ENCODE measurements around the gene MTHFD1. TPM values are rescaled to one million over a fixed set of nuclear protein-coding genes. Genes with fewer than 3 reads are reported as not detected.
A peak's percentile ranks its signal among the peaks of the same experiment; 100 is the strongest.

Gene MTHFD1
- total and polyA plus RNA-seq, 12 donors = 34.5 to 85.2 (median 66.0) TPM

GRCh38 chr14:64461221-64461620, 73.1 kb downstream of the MTHFD1 start:
- WGBS, 2 donors = 84 to 90% methylated on average over 3 of the region's 3 CpGs
- H3K27ac ChIP-seq = no peak overlapping the region
- DNase-seq = no peak
- TF ChIP-seq, protein P1, sequence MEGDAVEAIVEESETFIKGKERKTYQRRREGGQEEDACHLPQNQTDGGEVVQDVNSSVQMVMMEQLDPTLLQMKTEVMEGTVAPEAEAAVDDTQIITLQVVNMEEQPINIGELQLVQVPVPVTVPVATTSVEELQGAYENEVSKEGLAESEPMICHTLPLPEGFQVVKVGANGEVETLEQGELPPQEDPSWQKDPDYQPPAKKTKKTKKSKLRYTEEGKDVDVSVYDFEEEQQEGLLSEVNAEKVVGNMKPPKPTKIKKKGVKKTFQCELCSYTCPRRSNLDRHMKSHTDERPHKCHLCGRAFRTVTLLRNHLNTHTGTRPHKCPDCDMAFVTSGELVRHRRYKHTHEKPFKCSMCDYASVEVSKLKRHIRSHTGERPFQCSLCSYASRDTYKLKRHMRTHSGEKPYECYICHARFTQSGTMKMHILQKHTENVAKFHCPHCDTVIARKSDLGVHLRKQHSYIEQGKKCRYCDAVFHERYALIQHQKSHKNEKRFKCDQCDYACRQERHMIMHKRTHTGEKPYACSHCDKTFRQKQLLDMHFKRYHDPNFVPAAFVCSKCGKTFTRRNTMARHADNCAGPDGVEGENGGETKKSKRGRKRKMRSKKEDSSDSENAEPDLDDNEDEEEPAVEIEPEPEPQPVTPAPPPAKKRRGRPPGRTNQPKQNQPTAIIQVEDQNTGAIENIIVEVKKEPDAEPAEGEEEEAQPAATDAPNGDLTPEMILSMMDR (IDR thresholded peaks at IDR 0.05) = no peak
- H3K27me3 ChIP-seq = peaks cover 0 to 17% (median 0%) of the 10 kb centered on the region in 7 donors
- intact Hi-C loops (cut with DNase I) = no loop called here
- H3K4me1 ChIP-seq = peaks cover 0 to 22% (median 7%) of the 10 kb centered on the region in 9 donors
- no peaks in the 10 kb centered on the region for H3K9me3 ChIP-seq
- no peak overlapping the region for H3K4me3 ChIP-seq
- peaks cover 0 to 35% (median 0%) of the 10 kb centered on the region in 9 donors for H3K36me3 ChIP-seq
- no peak for ATAC-seq

GRCh38 chr14:64463195-64463594, 75.0 kb downstream of the MTHFD1 start:
- Histone ChIP-seq H3K27me3 (peaks cover 0 to 19% (median 0%) of the 10 kb centered on the region in 7 donors), H3K27ac (no peak overlapping the region), H3K4me1 (peaks cover 0 to 32% (median 7%) of the 10 kb centered on the region in 9 donors), H3K36me3 (peaks cover 0 to 24% (median 0%) of the 10 kb centered on the region in 9 donors), H3K9me3 (no peaks in the 10 kb centered on the region), H3K4me3 (no peak overlapping the region)
- TF ChIP-seq, protein P1 (IDR thresholded peaks at IDR 0.05) = no peak
- 98% methylated on average over 2 of the region's 2 CpGs for WGBS, 2 donors
- ATAC-seq (no peak), DNase-seq (no peak)
- intact Hi-C loops (cut with DNase I) = no loop called here

DNA sequence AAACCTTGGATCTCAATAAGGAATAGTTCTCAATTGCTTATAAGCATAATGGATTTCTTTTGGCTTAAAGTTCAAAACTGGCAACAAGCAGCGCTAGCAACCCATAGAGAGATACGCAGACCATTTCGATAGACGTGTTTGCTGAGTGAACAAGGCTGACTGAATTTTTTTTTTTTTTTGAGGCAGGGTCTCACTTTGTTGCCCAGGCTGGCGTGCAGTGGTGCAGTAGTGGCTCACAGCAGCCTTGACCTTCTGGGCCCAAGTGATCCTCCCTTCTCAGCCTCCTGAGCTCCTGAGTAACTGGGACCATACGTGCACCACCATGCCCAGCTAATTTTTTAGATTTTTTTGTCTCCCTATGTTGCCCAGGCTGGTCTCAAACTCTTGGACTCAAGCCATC, 75.7 kb downstream of the MTHFD1 start:
- intact Hi-C loops (cut with DNase I) = no loop called here
- WGBS, 2 donors = 95 to 96% methylated on average over 6 of the region's 6 CpGs

GRCh38 chr14:64464651-64465050, 76.5 kb downstream of the MTHFD1 start:
- intact Hi-C loops (cut with DNase I) = no loop called here
- ATAC-seq (no peak), DNase-seq (no peak)
- peak overlapping the region in 9 of 10 donors; percentile 63 to 82 (median 78) for H3K4me3 ChIP-seq
- H3K36me3 ChIP-seq = peaks cover 0 to 14% (median 0%) of the 10 kb centered on the region in 9 donors
- peaks cover 0 to 19% (median 0%) of the 10 kb centered on the region in 7 donors for H3K27me3 ChIP-seq
- WGBS, 2 donors = 23 to 27% methylated on average over 6 of the region's 6 CpGs
- H3K27ac ChIP-seq = no peak overlapping the region
- no peaks in the 10 kb centered on the region for H3K9me3 ChIP-seq
- TF ChIP-seq, protein P1 (IDR thresholded peaks at IDR 0.05) = no peak
- H3K4me1 ChIP-seq = peaks cover 0 to 26% (median 7%) of the 10 kb centered on the region in 9 donors

More for the DNA sequence above, 75.7 kb downstream of the MTHFD1 start:
- H3K9me3 ChIP-seq = no peaks in the 10 kb centered on the region
- TF ChIP-seq, protein P1 (IDR thresholded peaks at IDR 0.05) = no peak
- H3K4me3 ChIP-seq = no peak overlapping the region
- H3K27ac ChIP-seq = no peak overlapping the region
- H3K27me3 ChIP-seq = peaks cover 0 to 19% (median 0%) of the 10 kb centered on the region in 7 donors
- H3K4me1 ChIP-seq = peaks cover 0 to 31% (median 7%) of the 10 kb centered on the region in 9 donors
- H3K36me3 ChIP-seq = peaks cover 0 to 17% (median 0%) of the 10 kb centered on the region in 9 donors
- DNase-seq (no peak), ATAC-seq (no peak)
